HCT116 (cell line): ENCODE results near the gene OTOG.

Experiments used
- CBX3 ChIP-seq: IDR thresholded peaks from 2 replicates; pipeline ENCODE4 v1.6.1; 2012; ENCODE audit warnings: low read depth
- CEBPB ChIP-seq: IDR thresholded peaks from 2 replicates; pipeline ENCODE4 v1.6.1; 2012; ENCODE audit warnings: low read depth
- CTCF ChIP-seq, 3 experiments: fragments of 200-600 bp in 1 of 3; sonication (generic) in 1 of 3; IDR thresholded peaks in 2 of 3; conservative IDR thresholded peaks in 1 of 3; 2 replicates each; pipeline ENCODE4 v1.5.1; 2012 to 2017; ENCODE audit warnings: low read depth in 2 of 3, low read length in 2 of 3, antibody characterized with exemption in 1 of 3, borderline replicate concordance in 1 of 3, control low read depth in 1 of 3, mild to moderate bottlenecking in 1 of 3, mixed read lengths in 1 of 3, mixed run types in 1 of 3, moderate library complexity in 1 of 3; ENCODE audit not compliant: insufficient read depth in 1 of 3
- EZH2phosphoT487 ChIP-seq: fragments of 200-600 bp; IDR thresholded peaks from 2 replicates; pipeline ENCODE4 v1.6.1; 2018; ENCODE audit warnings: antibody characterized with exemption, borderline replicate concordance
- SP1 ChIP-seq: IDR thresholded peaks from 2 replicates; pipeline ENCODE4 v1.6.1; 2012; ENCODE audit warnings: low read depth
- TF ChIP-seq, protein P1 (sequence below): IDR thresholded peaks from 2 replicates; pipeline ENCODE4 v1.6.1; 2012

GRCh38 chr11:17554487-17554886 is 7.4 kb downstream of the OTOG start:
- peak in 1 of 3 experiments; percentile 30; a peak in 2 of 6 replicates for TF ChIP-seq CTCF (IDR thresholded peaks at IDR 0.05 in 2 of 3, conservative IDR thresholded peaks at IDR 0.05 in 1 of 3; ENCODE audit: borderline replicate concordance in 1 of 3, insufficient read depth in 1 of 3, low read depth in 2 of 3, low read length in 2 of 3)
- TF ChIP-seq, protein P1, sequence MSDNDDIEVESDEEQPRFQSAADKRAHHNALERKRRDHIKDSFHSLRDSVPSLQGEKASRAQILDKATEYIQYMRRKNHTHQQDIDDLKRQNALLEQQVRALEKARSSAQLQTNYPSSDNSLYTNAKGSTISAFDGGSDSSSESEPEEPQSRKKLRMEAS: no peak
- TF ChIP-seq CBX3: no peak
- TF ChIP-seq CEBPB: no peak
- no peak for TF ChIP-seq EZH2phosphoT487
- TF ChIP-seq SP1: no peak
